GM12878 (cell line): ENCODE results near the gene CDKN2A. TPM values are rescaled to one million over a fixed set of nuclear protein-coding genes. Genes with fewer than 3 reads are reported as not detected.

Experiments
- ATAC-seq: fragments of 200-7000 bp; cut with Tn5 transposase; 3 replicates; pipeline ENCODE4 v1.9.1; 2020; ENCODE audit warnings: mild to moderate bottlenecking, moderate library complexity
- BruUV-seq: library from RNA; stranded (reverse); fragments of 400-500 nt; replicated peaks from 2 replicates; lab custom pipeline; 2021; lab: Mats Ljungman, UMichigan
- CTCF ChIA-PET: fragments of 300-600 bp; sonication (Branson Sonifier 250); formaldehyde crosslinking; extraction: SDS; loops from one replicate; lab custom pipeline; 2021; ENCODE audit warnings: inconsistent platforms; lab: Yijun Ruan, JAX
- POLR2A ChIA-PET: fragments of 350-600 bp; formaldehyde crosslinking; extraction: SDS; loops from one replicate; lab custom pipeline; 2021; ENCODE audit warnings: inconsistent platforms; lab: Charles Lee
- RAD21 ChIA-PET: fragments of 300-600 bp; sonication (Branson Sonifier 250); formaldehyde crosslinking; loops from one replicate; lab custom pipeline; 2023; ENCODE audit warnings: antibody characterized with exemption; ENCODE audit not compliant: unreplicated experiment; lab: Charles Lee
- SMC1A ChIA-PET: fragments of 300-600 bp; sonication (Branson Sonifier 250); formaldehyde crosslinking; loops from one replicate; lab custom pipeline; 2023; ENCODE audit not compliant: unreplicated experiment, uncharacterized antibody; lab: Charles Lee
- DNase-seq: peaks from one replicate; pipeline ENCODE4 v3.0.0-alpha.2; 2011; ENCODE audit warnings: low read depth, low spot score
- FAIRE-seq: peaks from 3 replicates; lab custom pipeline; 2011; peaks lifted over from hg19 to GRCh38; lab: Jason Lieb, UNC
- H2AFZ ChIP-seq: 2 replicates; pipeline ENCODE4 v1.6.0; 2011; ENCODE audit warnings: low read depth, low read length, control low read depth; ENCODE audit not compliant: control insufficient read depth
- H3K27ac ChIP-seq: 2 replicates; pipeline ENCODE4 v1.5.1; 2011; ENCODE audit warnings: control low read depth; ENCODE audit not compliant: control insufficient read depth, insufficient read depth
- H3K27me3 ChIP-seq, 2 experiments: replicated peaks in 1 of 2; 2 replicates each; pipeline versions ENCODE4 v1.6.0 to v1.6.1; 2011; ENCODE audit warnings: low read length in 1 of 2; ENCODE audit not compliant: control insufficient read depth in 2 of 2, insufficient read depth in 2 of 2
- H3K36me3 ChIP-seq, 2 experiments: 2 replicates each; pipeline ENCODE4 v1.5.1; 2011; ENCODE audit warnings: low read length in 1 of 2; ENCODE audit not compliant: control insufficient read depth in 2 of 2, insufficient read depth in 2 of 2
- H3K4me1 ChIP-seq: 2 replicates; pipeline ENCODE4 v1.6.1; 2011; ENCODE audit warnings: mild to moderate bottlenecking, low read length, moderate library complexity, mixed read lengths; ENCODE audit not compliant: control insufficient read depth, insufficient read depth
- H3K4me2 ChIP-seq: 2 replicates; pipeline ENCODE4 v1.6.0; 2011; ENCODE audit warnings: control low read depth; ENCODE audit not compliant: control insufficient read depth, insufficient read depth
- H3K4me3 ChIP-seq: fragments of 200-600 bp; sonication (generic); 2 replicates; pipeline ENCODE4 v1.5.1; 2016
- H3K79me2 ChIP-seq: 2 replicates; pipeline ENCODE4 v1.6.0; 2011; ENCODE audit warnings: low read length; ENCODE audit not compliant: control insufficient read depth, insufficient read depth
- H3K9ac ChIP-seq: 2 replicates; pipeline ENCODE4 v1.8.0; 2011; ENCODE audit warnings: low read length, control low read depth, mixed read lengths; ENCODE audit not compliant: control insufficient read depth, insufficient read depth
- H3K9me3 ChIP-seq: replicated peaks from 3 replicates; pipeline ENCODE4 v1.5.1; 2011; ENCODE audit warnings: mild to moderate bottlenecking, low read length; ENCODE audit not compliant: control insufficient read depth, insufficient read depth
- H4K20me1 ChIP-seq: 2 replicates; pipeline ENCODE4 v1.6.0; 2011; ENCODE audit not compliant: control insufficient read depth, insufficient read depth
- BACH1 ChIP-seq: fragments of 450-650 bp; IDR thresholded peaks from 2 replicates; pipeline ENCODE4 v1.6.1; 2017; ENCODE audit warnings: mild to moderate bottlenecking, borderline replicate concordance
- CREM ChIP-seq: IDR thresholded peaks from 2 replicates; pipeline ENCODE4 v1.6.1; 2014; ENCODE audit warnings: antibody characterized with exemption, low read depth
- HDAC2 ChIP-seq: fragments of 200-600 bp; sonication (generic); IDR thresholded peaks from 2 replicates; pipeline ENCODE4 v1.6.1; 2017
- MLLT1 ChIP-seq: fragments of 450-650 bp; IDR thresholded peaks from 2 replicates; pipeline ENCODE4 v1.6.1; 2016; ENCODE audit warnings: mild to moderate bottlenecking
- MTA3 ChIP-seq: IDR thresholded peaks from 2 replicates; pipeline ENCODE4 v1.6.1; 2012; ENCODE audit warnings: low read length, inconsistent platforms, borderline replicate concordance
- MYB ChIP-seq: fragments of 150-350 bp; IDR thresholded peaks from 2 replicates; pipeline ENCODE4 v1.6.1; 2014; ENCODE audit warnings: mild to moderate bottlenecking, low read depth, low read length, borderline replicate concordance
- NRF1 ChIP-seq: conservative IDR thresholded peaks from 2 replicates; pipeline ENCODE4 v1.6.1; 2011; ENCODE audit warnings: mild to moderate bottlenecking, low read depth, low read length, improper control_type of control experiment
- PAX5 ChIP-seq: IDR thresholded peaks from 2 replicates; pipeline ENCODE4 v1.6.1; 2011; ENCODE audit warnings: low read depth, low read length, borderline replicate concordance
- PML ChIP-seq: IDR thresholded peaks from 2 replicates; pipeline ENCODE4 v1.6.1; 2012; ENCODE audit warnings: low read length, inconsistent platforms
- POLR2AphosphoS2 ChIP-seq: IDR thresholded peaks from 2 replicates; pipeline ENCODE4 v1.6.1; 2011; ENCODE audit warnings: low read depth, mild to moderate bottlenecking, low read length, improper control_type of control experiment, moderate library complexity
- REST ChIP-seq: IDR thresholded peaks from 2 replicates; pipeline ENCODE4 v1.6.1; 2012; ENCODE audit warnings: mild to moderate bottlenecking, low read depth, low read length
- SMAD5 ChIP-seq: IDR thresholded peaks from 2 replicates; pipeline ENCODE4 v1.6.1; 2016; ENCODE audit warnings: antibody characterized with exemption, low read depth
- SMC3 ChIP-seq: IDR thresholded peaks from 2 replicates; pipeline ENCODE4 v1.6.1; 2011; ENCODE audit warnings: low read length, improper control_type of control experiment, borderline replicate concordance
- SPI1 ChIP-seq: IDR thresholded peaks from 2 replicates; pipeline ENCODE4 v1.6.1; 2011; ENCODE audit warnings: low read depth, mild to moderate bottlenecking, low read length, moderate library complexity, borderline replicate concordance; ENCODE audit not compliant: insufficient read depth
- YY1 ChIP-seq: IDR thresholded peaks from 2 replicates; pipeline ENCODE4 v1.6.1; 2011; ENCODE audit warnings: low read depth, mild to moderate bottlenecking, low read length
- ZNF384 ChIP-seq: IDR thresholded peaks from 2 replicates; pipeline ENCODE4 v1.6.1; 2012; ENCODE audit warnings: low read depth, mild to moderate bottlenecking, low read length, improper control_type of control experiment, borderline replicate concordance
- WGBS: methylation state at CpG from one replicate; pipeline ENCODE4 v1.1.6; 2016; ENCODE audit warnings: low lambda C conversion rate; ENCODE audit not compliant: insufficient replicate concordance, insufficient coverage; ENCODE audit errors: missing lambda C conversion rate; 5-methylcytosine and 5-hydroxymethylcytosine counted together
- in situ Hi-C: fragments of 300-500 bp; cut with MboI; formaldehyde crosslinking; loops from 9 replicates; pipeline ENCODE4 v1.14.3; 2018; ENCODE audit warnings: mixed read lengths
- intact Hi-C: fragments of 100-400 bp; cut with micrococcal nuclease; formaldehyde crosslinking; loops from one replicate; pipeline ENCODE4 v1.14.2; 2022; ENCODE audit not compliant: unreplicated experiment
- polyA plus RNA-seq, 11 experiments: library from polyadenylated mRNA; depleted of rRNA in 4 of 11; unstranded in 6 of 11; stranded (reverse) in 5 of 11; fragments of >200 nt; fragmentation: Nextera tagmentation in 4 of 11; fragmentation: Illumina TruSeq in 1 of 11; extraction: Ambion mirVana in 4 of 11; extraction: Trizol in 1 of 11; gene quantifications; 1 replicate in 1 of 11; 2 replicates in 10 of 11; pipeline versions ENCODE4 v1.2.1 to v1.2.3, GENCODE V29; 2011 to 2016; ENCODE audit warnings: inconsistent platforms in 2 of 11, missing spikeins in 2 of 11, low read depth in 1 of 11
- total RNA-seq, 4 experiments: library from RNA; depleted of rRNA in 3 of 4; stranded (reverse); fragments of >200 nt in 3 of 4; fragmentation: Illumina TruSeq in 1 of 4; extraction: Trizol in 1 of 4; gene quantifications; 2 replicates each; pipeline versions ENCODE4 v1.2.1 to v1.2.3, GENCODE V29; 2013 to 2021

The CDKN2A gene
- total and polyA plus RNA-seq, 10 of the 15 experiments (the other 5 are each of a cell fraction or from before 2014, with no cell fraction given): 0.84 to 41.2 (median 18.4) TPM

GRCh38 chr9:22005702-22006606, 11.8 kb upstream of the CDKN2A start (continued):
- no peak for TF ChIP-seq REST

- CTCF ChIA-PET: no interaction called here
- H3K27me3 ChIP-seq: peaks cover 0 to 2% of the 10 kb centered on the region in 2 experiments; a peak in 1 of 4 replicates
- RAD21 ChIA-PET: no interaction called here
- no peaks in the 10 kb centered on the region for H3K79me2 ChIP-seq
- H3K4me3 ChIP-seq: no peak overlapping the region; the same call in 1 of the 2 replicates
- DNase-seq (no peak), ATAC-seq (no peak), FAIRE-seq (peak; percentile 56)
- no peaks in the 10 kb centered on the region for H3K9me3 ChIP-seq
- H3K9ac ChIP-seq: no peak overlapping the region
- SMC1A ChIA-PET: no interaction called here
- intact Hi-C loops (loop anchor here (5.0 kb wide), 1 partner anchor 173 kb away; no protein-coding TSS in a partner anchor), in situ Hi-C loops (loop anchor here (5.0 kb wide), 1 partner anchor 188 kb away; no protein-coding TSS in a partner anchor)
- H2AFZ ChIP-seq: no peak overlapping the region
- peaks cover 12% of the 10 kb centered on the region for H3K4me1 ChIP-seq
- H3K4me2 ChIP-seq: no peak overlapping the region
- H3K36me3 ChIP-seq: no peaks in the 10 kb centered on the region
- 72% methylated on average over 25 of the region's 25 CpGs for WGBS
- BruUV-seq: no TSS peak
- no peak overlapping the region for H3K27ac ChIP-seq
- H4K20me1 ChIP-seq: no peaks in the 10 kb centered on the region
- no peak for TF ChIP-seq PML
- no peak for TF ChIP-seq ZNF384
- TF ChIP-seq SMC3: no peak
- TF ChIP-seq NRF1: no peak
- TF ChIP-seq PAX5: no peak
- no peak for TF ChIP-seq YY1
- TF ChIP-seq CREM: no peak
- TF ChIP-seq MLLT1: no peak
- no peak for TF ChIP-seq MTA3
- no peak for TF ChIP-seq SMAD5
- no peak for TF ChIP-seq SPI1
- no peak for TF ChIP-seq HDAC2
- TF ChIP-seq POLR2AphosphoS2: no peak
- TF ChIP-seq BACH1: no peak
- no peak for TF ChIP-seq MYB
- POLR2A ChIA-PET: no interaction called here
Measured at GRCh38 chr9:22005021-22005701, 11.0 kb upstream of the CDKN2A start.
